ENCODE results near the gene TBC1D4.
A peak's percentile ranks its signal among the peaks of the same experiment; 100 is the strongest.
"Not testable (repeated sequence)": the region's sequence is repeated elsewhere in the genome, so short reads cannot be mapped to it uniquely, and the experiment has no call there.

Gene TBC1D4

DNA sequence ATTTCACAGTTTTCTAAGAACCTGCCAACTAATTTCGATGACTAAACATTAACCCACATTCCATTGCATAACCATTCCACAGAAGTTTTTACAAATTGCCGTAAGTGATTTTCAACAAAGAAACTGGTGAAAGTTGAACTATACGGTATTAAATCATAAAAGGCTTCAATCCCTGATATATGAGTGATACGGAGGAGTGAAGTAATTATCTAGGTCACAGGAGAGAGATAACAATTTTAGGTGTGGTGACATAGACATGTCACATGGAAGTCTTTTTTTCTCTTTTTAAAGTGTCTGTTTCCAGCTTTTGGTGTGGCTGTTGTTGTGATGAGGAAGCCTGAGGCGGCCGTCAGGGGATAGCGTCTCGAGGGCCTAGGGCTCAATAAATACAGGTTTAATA is 29.4 kb downstream of the TBC1D4 start:
- no peak for DNase-seq (ENCODE audit: low read depth, low spot score)

DNA sequence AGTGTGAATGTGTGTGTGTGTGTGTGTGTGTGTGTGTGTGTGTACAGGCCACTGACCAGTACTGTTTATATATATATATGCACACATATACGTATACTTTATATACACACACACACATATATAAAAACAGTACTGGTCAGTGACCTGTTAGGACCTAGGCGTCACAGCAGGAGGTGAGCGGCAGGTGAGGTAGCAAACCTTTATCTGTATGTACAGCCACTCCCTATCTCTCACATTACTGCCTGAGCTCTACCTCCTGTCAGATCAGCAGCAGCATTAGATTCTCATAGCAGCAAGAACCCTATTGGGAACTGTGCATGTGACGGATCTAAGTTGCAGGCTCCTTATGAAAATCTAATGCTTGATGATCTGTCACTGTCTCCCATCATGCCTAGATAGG is 34.5 kb downstream of the TBC1D4 start:
- no peak for DNase-seq (ENCODE audit: low read depth, low spot score)

DNA sequence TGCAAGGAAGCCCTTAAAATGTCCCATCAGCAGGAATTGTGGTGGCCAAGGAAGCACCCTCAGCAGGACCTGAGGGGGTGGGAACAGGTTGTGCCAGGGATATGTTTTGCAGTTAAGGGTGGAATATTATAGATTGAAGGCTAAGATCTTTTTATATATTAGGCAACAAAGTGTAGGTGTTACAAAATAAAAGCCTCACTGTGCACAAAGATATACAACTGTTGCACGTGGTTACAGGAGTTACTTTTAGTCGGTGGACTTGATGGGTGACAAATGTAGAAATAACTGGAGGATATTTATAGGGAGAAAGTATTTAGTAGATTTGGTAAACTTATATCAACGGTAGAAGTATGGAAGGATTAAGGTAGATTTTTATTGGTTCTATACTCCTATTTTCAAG is 35.1 kb downstream of the TBC1D4 start:
- DNase-seq (ENCODE audit: low read depth, low spot score): no peak

DNA sequence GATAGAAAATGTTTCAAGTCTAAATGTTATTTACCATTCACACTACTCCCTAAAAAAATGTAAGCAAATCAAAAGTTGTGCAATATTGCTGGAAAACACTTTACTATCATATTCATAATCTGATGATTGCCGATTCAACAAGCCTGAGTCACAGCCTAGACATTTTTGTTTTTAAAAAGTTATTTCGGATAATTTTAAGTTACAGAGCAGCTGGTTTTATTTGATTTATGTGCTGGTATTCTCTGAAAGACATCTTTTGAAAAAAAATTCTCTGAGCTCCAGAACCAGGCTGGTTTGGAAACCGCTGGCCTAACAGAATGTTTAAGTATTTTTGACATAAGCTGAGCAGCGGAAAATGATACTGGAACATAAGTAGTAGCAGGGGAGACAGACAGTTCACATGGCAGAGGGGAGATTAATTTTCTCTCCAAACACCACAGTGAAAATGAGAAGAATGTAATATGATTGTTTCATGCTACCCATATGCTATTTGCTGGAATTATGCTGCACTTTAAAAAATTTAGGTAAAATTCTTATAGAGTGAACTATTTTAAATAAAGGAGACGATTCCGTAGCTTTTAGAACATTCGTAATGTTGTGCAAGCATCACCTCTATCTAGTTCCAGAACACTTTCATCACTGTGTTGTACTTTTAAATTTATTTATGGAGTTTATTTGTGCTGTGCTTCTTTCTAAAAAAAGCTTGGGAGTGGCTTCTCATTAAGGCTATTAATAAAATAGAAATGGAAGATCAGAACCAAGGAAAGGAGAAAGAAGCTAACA is 36.1 kb downstream of the TBC1D4 start:
- no peak for DNase-seq (ENCODE audit: low read depth, low spot score)

DNA sequence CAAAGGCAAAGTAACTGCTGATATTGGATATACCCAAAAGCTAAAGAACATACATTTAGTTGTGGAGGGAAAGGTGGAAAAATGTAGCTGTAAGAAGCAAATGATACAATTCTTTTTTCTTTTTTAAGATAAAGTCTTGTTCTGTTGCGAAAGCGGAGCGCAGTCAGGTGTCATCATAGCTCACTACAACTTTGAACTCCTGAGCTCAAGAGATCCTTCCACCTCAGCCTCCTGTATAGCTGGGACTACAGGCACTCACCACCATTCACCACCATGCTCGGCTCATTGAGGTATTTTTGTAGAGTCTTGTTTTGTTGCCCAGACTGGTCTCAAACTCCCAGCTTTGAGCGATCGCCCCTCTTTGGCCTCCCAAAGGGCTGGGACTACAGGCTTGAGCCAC is 38.0 kb downstream of the TBC1D4 start:
- DNase-seq (ENCODE audit: low read depth, low spot score): no peak

DNA sequence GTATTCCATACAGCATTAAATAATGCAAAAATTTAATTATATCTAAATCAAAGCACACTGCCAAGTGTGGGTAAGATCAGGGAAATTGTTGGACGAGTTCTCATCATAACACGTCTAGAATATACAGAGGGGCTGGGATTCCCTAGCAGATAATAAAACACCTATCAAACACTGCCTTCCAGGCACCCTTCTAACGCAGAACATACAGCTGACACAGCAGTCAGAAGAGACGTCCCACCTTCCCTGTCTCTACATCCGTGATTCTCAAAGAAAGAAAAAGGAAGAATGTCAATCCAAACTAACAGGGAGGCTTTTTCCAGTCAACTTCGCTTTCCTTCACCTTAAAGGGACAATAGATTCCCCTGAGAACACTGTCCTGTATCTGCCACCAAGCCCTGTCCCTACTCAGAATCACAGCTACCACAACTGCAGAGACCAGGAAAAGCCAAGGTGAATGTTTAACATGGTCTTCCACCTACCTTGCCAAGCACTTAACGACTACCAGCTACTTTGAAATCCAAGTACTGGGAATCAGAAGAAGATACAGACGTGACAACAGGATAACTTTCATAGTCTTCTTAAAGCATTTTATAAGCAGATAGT is 38.5 kb downstream of the TBC1D4 start:
- DNase-seq (ENCODE audit: low read depth, low spot score): no peak

DNA sequence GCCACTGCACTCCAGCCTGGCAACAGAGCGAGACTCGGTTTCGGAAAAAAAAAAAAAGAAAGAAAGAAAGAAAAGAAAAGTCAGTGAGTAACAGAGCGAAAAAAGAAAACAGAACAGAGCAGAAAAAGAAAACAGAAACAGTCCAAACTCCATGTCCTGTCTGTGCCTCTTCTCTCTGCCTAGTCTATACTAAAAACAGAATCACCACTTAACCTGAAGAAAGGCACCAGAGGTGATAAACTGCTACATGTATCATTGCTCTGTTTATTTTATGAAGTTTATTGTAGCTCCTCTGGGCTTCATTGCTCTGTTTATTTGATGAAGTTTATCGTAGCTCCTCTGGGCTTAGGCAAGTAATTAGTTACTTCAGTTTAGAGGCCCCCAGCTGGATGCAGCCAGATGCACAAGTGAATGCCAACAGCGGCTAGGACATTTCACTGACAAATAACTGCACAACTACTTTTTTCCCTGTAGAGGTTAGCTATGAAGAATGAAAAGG is 39.2 kb downstream of the TBC1D4 start:
- no peak for DNase-seq (ENCODE audit: low read depth, low spot score)

DNA sequence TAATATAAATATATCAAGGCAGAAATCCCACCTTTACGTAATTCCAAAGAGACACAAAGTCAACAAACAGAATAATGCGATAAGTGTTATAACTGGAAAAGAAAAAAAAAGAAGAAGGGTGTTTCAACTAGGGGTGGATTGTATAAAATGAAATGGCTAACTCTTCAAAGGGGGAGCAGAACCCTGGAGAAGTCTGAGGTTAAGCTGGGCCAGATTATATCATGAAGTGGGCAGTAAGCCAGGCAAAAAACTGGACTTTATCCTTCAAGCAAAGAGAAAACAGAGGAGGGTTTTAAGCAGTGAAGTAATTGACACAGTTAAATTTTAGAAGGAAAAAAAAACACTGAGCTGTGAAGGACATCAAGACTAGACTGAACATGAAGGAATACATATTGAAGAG is 41.9 kb downstream of the TBC1D4 start:
- DNase-seq (ENCODE audit: low read depth, low spot score): no peak

DNA sequence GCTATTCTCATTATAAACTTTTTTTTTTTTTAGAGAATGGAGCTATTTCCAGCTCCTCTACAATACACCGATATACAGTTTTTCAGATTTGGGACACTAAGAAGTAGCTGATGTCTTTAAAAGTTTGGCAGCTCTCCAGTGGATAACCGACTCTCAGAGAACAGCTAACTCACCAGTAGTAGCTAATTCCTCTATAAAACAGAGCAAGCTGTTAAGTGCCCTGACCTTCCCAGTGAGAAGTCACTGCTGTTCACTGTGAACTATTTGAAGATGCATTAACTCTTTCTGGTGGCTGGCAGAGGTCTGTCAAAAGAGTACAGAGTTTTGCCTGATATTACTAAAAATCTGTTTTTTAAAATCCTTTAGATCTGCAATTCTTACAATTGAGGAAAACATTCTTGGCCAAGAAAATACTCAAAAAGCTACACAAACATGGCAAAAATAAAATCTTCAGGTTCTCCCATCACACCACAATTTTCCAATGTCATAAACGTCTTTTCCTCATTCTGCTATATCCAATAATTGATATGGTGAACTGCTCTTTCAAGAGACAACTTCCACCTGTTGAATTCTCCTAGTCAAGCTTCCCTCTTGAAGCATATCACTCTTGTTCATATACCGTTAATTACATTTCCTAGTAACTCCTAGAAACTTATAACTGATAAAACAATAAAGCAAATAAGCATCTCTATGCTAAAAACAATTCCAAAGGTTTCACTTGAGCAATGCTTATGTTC is 44.2 kb downstream of the TBC1D4 start:
- DNase-seq (ENCODE audit: low read depth, low spot score): peak; percentile 30

DNA sequence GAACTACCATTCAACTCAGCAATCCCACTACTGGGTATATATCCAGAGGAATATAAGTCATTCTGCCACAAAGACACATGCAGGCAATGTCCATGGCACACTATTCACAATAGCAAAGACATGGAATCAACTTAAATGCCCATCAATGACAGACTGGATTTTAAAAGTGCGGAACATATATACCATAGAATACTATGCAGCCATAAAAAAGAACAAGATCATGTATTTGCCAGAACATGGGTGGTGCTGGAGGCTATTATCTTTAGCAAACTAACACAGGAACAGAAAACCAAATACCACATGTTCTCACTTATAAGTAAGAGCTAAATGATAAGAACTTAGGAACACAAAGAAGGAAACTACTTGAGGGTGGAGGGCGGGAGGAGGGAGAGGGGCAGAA is 47.8 kb downstream of the TBC1D4 start:
- DNase-seq (ENCODE audit: low read depth, low spot score): not testable (repeated sequence)

DNA sequence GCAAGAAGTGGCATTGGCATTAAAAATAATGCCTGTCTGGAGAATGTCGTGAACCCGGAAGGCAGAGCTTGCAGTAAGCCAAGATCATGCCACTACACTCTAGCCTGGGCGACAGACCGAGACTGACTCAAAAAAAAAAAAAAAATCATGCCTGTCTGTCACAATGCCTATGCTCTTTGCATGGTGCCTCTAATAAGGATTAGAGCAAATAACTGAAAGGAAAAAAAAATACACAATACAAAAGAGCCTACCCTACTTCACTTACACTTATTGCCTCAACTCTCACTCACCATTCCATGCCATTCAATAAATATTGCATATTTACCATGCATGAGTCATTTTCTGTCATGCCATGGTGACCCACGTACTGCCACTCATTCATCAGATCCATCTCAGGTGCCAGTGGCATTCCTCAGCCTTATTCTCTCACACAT is 49.1 kb downstream of the TBC1D4 start:
- no peak for DNase-seq (ENCODE audit: low read depth, low spot score)

DNA sequence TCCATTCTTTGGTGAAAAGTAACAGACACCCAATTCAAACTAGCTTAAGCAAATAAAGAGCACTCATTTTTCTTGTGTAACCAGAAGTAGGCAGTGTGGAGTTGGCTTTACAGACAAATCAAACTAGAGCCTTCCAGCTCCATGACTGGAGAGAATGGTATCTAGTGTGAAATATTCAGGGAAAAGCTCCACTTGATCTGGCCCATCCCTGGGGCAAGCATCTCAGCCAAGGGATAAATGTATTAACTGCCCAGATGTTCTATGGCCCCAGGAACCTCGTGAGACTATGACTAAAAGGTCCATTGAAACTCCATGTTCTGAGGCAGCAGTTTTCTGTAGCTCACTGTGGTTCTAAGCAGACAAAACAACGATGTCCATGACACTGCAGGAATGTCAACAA is 49.9 kb downstream of the TBC1D4 start:
- DNase-seq (ENCODE audit: low read depth, low spot score): no peak

DNA sequence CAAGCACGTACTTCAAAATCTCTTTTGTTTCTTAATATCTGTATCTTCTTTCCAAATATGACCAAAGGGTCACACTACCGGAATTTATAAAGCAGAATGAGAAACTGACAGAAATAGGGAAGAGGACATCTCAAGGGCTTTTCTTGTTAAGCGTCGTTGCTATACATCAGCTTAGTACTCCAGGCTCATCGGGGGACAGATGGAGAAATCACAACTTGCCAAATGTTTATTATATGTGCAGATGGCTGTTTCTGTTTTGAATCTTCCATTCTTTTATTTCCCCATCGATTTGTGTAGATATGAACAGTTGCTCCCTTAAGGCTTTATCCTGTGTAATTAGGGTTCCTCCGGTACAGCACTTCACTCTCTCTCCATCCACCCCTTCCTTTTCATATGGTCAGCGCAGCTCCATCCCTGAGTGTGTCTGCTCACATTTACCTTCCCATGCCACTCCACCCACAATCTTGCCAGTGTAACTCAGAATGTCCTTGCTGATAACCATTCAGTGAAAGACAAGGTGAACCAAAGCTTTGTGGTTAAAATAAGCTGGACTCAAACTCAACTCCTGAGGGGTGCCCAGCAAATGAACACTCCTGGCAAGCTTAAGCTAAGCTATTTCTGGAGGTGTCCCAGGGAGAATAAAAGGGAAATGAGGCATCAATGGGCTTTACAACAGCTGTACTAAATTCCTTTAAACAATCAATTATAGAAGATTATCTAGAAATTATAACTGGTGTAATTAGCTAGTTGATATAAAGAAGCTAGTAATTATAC is 51.3 kb downstream of the TBC1D4 start:
- DNase-seq (ENCODE audit: low read depth, low spot score): no peak

DNA sequence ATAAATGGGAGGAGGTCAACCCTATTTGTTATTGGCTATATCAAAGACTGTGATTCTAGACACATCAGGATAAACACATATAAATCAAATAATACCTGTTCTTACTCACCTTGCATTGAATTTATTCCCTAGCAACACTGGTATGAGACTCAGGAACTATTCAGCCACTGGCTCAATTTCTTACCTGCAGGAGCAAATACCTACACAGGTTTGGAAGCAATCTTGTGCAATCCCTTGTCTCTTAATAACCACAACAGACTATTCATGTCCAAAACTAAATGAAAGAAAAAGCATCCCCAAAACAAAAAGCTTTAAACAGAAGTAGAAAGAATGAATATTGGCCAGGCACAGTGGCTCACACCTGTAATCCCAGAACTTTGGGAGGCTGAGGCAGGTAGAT is 55.5 kb downstream of the TBC1D4 start:
- DNase-seq (ENCODE audit: low read depth, low spot score): no peak

DNA sequence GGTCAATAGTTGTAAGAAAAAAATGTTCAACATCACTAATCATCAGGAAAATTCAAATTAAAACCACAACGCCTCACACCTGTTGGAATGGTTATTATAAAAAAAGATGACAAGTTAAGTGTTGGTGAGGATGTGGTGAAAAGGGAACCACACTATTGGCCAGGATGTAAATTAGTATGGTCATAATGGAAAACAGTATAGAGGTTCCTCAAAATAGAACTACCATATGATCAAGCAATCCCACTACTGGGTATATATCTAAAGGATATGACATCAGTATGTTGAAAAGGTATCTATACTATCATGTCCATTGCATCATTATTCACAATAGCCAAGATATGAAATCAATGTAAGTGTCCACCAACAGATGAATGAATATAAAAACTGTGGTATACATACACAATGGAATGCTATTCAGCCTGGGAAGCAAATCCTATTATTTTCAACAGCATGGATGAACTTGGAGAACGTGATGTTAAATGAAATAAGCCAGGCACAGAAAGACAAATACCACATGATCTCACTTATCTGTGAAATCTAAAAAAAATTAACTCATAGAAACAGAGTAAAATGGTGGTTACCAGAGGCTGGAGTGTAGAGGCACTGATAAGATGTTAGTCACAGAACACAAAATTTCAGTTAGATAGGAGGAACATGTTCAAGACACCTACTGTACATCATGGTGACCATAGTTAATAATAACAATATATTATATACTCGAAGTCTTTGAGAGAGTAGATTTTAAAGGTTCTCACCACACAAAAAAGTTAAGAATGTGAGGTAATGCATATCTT is 56.6 kb downstream of the TBC1D4 start:
- no peak for DNase-seq (ENCODE audit: low read depth, low spot score)

DNA sequence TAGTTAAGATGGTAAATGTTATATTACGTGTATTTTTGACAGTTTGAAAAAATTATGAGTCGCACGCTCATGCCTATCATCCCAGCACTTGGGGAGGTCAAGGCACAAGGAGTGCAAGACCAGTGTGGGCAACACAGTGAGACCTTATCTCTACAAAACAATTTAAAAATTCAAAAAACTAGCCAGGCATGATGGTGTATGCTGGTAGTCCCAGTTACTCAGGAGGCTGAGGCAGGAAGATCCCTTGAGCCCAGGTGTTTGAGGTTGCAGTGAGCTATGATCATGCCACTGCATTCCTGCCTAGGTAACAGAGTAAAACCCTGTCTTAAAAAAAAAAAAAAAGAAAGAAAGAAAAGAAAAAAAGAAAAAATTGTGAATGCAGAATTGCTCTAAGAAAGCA is 58.0 kb downstream of the TBC1D4 start:
- DNase-seq (ENCODE audit: low read depth, low spot score): no peak

DNA sequence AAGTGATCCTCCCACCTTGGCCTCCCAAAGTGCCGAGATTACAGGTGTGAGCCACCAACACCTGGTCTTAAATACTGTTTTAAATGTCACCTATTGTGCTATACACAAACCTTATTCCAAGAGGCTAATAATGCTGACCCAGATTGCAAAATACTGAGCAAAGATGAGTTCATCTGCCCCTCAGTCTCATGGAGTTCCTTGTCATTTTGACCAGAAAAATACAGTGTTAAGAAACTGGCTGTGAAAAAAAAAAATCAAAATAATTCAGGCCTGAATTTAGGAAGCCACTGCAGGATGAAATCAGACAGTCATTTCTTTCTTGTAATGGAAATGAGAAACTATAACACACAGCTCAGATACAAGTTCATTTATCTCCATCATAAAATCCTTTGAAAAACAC is 59.9 kb downstream of the TBC1D4 start:
- DNase-seq (ENCODE audit: low read depth, low spot score): no peak

DNA sequence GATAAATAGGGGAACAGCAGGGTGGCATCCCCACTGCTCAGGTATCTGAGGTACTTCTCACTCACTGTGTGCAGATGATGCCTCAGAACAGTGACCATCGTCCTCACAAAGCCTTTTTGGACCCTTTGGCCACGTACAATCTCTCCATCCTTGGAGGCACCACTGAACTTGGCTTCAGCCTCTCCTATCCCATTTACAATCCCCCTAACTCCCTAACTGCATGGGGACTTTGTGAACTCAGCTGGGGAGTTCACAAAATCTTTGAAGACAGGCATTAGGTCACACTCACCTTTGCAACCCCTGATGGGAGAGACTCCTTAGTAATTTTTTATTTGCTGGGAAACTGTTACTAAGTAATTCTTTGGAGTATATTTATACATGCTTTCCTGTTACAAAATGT is 60.8 kb downstream of the TBC1D4 start:
- DNase-seq (ENCODE audit: low read depth, low spot score): no peak

DNA sequence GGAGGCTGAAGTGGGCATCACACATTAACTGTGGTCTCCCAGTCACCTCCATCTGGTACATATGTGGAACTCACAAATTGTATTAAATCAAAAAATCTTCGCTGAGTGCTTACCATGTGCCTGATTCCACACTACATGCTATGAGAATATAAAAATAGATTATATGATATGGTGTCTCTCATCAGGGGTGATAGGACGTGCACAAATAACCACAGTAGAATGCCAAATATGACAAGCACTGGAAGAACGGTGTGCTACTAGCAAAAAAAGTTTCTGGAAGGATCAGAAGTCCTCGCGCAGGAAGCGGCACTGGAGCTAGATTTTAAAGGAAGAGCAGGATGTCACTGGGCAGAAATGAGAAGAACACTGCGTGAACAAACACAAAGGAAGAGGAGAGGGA is 62.3 kb downstream of the TBC1D4 start:
- DNase-seq (ENCODE audit: low read depth, low spot score): no peak

DNA sequence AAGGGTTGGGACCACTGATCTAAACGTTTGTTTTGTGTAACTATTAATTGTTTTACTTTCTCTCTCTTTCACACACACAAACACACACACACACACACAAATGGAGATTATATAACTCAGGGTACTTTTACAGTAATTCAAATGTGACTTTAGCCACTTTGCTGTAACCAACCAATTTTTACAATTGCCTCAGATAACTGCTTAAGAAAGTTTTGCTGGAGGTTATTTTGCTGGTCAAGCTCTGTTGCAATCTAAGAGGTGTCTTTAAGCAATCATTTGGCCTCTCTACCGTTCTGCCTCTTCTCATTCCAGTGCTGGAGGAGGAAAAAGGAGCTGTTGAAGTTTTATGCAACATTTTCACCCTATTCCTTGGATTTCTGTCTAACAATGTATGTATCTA is 63.0 kb downstream of the TBC1D4 start:
- no peak for DNase-seq (ENCODE audit: low read depth, low spot score)

DNA sequence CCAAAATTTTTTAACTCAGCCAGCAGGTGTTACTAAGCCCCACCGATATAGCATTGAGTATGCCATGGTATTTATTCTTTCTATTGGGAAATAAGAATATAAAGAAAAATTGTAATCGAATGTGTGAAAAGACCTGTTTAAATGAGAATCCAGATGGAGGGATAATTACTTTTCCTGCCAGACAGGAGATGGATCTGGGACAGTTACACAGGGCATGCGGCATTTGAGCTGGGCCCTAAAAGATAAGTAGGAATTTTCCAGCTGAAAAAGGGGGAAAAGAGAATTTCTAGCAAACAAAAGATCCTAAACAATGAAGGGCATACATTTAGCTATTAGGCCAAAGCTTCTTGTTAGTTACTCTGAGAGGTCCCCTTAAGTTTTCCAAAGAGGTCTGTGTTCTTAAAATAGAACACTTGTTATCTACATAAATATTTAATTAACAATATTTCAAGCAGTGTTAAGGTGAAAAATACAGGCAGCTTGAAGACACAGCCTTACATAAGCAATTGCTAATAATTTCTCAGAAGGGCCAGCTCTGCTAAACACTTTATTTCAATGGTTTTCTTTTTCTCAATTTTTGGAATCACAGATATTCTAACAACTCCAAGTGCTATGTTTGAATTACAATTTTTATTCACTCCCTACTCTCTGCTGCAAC is 63.7 kb downstream of the TBC1D4 start:
- no peak for DNase-seq (ENCODE audit: low read depth, low spot score)
